Cardiac muscle cell (in vitro differentiated cells and primary cell): ENCODE data around the gene QRSL1. TPM values are rescaled to one million over a fixed set of nuclear protein-coding genes. Genes with fewer than 3 reads are reported as not detected.

Source experiments
- DNase-seq, 2 donors: peaks; one replicate each; pipeline versions ENCODE4 v3.0.0 to v3.0.0-alpha.2; 2010 to 2017; ENCODE audit warnings: low read depth in 1 of 2, low spot score in 1 of 2
- H3K27ac ChIP-seq: fragments of 200-600 bp; sonication (generic); 2 replicates; pipeline ENCODE4 v1.5.1; 2016
- H3K27me3 ChIP-seq: fragments of 200-600 bp; sonication (generic); 2 replicates; pipeline ENCODE4 v1.6.0; 2016; ENCODE audit warnings: control low read depth
- H3K36me3 ChIP-seq: fragments of 200-600 bp; sonication (generic); 2 replicates; pipeline ENCODE4 v1.5.1; 2016; ENCODE audit warnings: control low read depth
- H3K4me1 ChIP-seq: fragments of 200-600 bp; sonication (generic); 2 replicates; pipeline ENCODE4 v1.8.1; 2017; ENCODE audit warnings: low read depth, mild to moderate bottlenecking, mixed run types
- H3K4me3 ChIP-seq: fragments of 200-600 bp; sonication (generic); 2 replicates; pipeline ENCODE4 v1.5.1; 2016; ENCODE audit warnings: mild to moderate bottlenecking
- H3K9me3 ChIP-seq: fragments of 200-600 bp; sonication (generic); 2 replicates; pipeline ENCODE4 v1.5.1; 2017; ENCODE audit warnings: low read depth, mild to moderate bottlenecking, control low read depth
- polyA plus RNA-seq: library from polyadenylated mRNA; unstranded; fragments of >200 nt; fragmentation: Nextera tagmentation; extraction: Ambion mirVana; gene quantifications from 2 replicates; pipeline ENCODE4 v1.2.1, GENCODE V29; 2016
- total RNA-seq: library from RNA; depleted of rRNA; stranded (reverse); fragments of >200 nt; gene quantifications from 2 replicates; pipeline ENCODE4 v1.2.3, GENCODE V29; 2016
- TF ChIP-seq, protein P1 (sequence below): IDR thresholded peaks from 2 replicates; pipeline ENCODE4 v1.5.1; 2012; ENCODE audit warnings: low read depth, mild to moderate bottlenecking, low read length

Gene QRSL1
- total and polyA plus RNA-seq, 2 experiments from 2014 or later: 12.6 to 13.6 TPM

DNA sequence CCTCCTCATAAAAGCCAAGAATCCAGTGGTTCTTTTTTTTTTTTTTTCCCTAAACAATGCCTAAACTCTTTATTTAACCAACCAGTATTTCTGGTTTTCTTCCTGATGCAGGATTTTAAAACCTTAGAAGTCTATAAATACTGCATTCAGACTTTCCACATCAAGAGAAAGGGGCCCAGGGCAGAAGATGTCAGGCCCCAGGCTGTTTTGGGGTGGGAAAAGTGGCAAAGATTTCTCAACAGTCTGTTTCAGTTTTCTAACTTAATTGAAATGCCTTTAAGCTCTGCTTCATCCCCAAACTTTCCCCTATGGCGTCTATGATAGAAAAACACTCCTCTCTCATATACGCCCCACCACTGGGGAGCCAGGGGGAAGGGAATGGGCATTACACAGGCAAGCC is 33.1 kb downstream of the QRSL1 start:
- Histone ChIP-seq H3K27ac (no peak overlapping the region), H3K4me3 (no peak overlapping the region), H3K36me3 (peaks cover 9% of the 10 kb centered on the region), H3K9me3 (no peaks in the 10 kb centered on the region), H3K4me1 (peaks cover 11% of the 10 kb centered on the region), H3K27me3 (no peaks in the 10 kb centered on the region)
- DNase-seq: no peak
- TF ChIP-seq, protein P1, sequence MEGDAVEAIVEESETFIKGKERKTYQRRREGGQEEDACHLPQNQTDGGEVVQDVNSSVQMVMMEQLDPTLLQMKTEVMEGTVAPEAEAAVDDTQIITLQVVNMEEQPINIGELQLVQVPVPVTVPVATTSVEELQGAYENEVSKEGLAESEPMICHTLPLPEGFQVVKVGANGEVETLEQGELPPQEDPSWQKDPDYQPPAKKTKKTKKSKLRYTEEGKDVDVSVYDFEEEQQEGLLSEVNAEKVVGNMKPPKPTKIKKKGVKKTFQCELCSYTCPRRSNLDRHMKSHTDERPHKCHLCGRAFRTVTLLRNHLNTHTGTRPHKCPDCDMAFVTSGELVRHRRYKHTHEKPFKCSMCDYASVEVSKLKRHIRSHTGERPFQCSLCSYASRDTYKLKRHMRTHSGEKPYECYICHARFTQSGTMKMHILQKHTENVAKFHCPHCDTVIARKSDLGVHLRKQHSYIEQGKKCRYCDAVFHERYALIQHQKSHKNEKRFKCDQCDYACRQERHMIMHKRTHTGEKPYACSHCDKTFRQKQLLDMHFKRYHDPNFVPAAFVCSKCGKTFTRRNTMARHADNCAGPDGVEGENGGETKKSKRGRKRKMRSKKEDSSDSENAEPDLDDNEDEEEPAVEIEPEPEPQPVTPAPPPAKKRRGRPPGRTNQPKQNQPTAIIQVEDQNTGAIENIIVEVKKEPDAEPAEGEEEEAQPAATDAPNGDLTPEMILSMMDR: no peak

- Histone ChIP-seq H3K4me1 (peaks cover 11% of the 10 kb centered on the region), H3K27me3 (no peaks in the 10 kb centered on the region), H3K9me3 (no peaks in the 10 kb centered on the region), H3K27ac (no peak overlapping the region), H3K36me3 (peaks cover 6% of the 10 kb centered on the region), H3K4me3 (no peak overlapping the region)
- no peak for DNase-seq
- TF ChIP-seq, protein P1: no peak
Observed at GRCh38 chr6:106666282-106667021, 37.1 kb downstream of the QRSL1 start.

DNA sequence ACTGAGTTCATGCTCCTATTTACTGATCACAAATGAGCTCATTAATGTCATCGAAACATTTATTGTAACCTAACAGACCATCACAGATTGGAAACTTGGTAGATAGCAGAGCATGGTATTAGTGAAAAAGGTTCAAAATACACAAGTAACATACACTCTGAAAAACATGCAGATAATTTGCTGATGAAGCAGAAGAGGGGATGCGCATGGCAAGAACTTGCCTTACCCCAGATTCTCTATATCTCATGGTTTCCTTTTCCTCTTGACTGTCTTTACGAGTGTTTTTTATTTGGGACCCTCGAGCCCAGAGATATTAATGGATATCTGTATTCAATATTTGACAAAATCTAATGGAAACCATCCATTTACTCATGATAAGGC is 37.6 kb downstream of the QRSL1 start:
- no peak overlapping the region for H3K27ac ChIP-seq

GRCh38 chr6:106670236-106670635 is 40.9 kb downstream of the QRSL1 start:
- Histone ChIP-seq H3K27me3 (no peaks in the 10 kb centered on the region), H3K27ac (no peak overlapping the region), H3K36me3 (peaks cover 4% of the 10 kb centered on the region), H3K4me1 (no peaks in the 10 kb centered on the region), H3K4me3 (no peak overlapping the region), H3K9me3 (no peaks in the 10 kb centered on the region)
- no peak for DNase-seq
- TF ChIP-seq, protein P1: no peak

More for the DNA sequence above, 37.6 kb downstream of the QRSL1 start:
- no peaks in the 10 kb centered on the region for H3K9me3 ChIP-seq
- peaks cover 6% of the 10 kb centered on the region for H3K36me3 ChIP-seq
- TF ChIP-seq, protein P1: no peak
- no peaks in the 10 kb centered on the region for H3K27me3 ChIP-seq
- no peak overlapping the region for H3K4me3 ChIP-seq
- DNase-seq: no peak
- H3K4me1 ChIP-seq: peaks cover 11% of the 10 kb centered on the region

GRCh38 chr6:106671651-106672050 is 42.3 kb downstream of the QRSL1 start:
- TF ChIP-seq, protein P1: no peak
- H3K9me3 ChIP-seq: no peaks in the 10 kb centered on the region
- no peak overlapping the region for H3K27ac ChIP-seq
- H3K4me1 ChIP-seq: no peaks in the 10 kb centered on the region
- no peaks in the 10 kb centered on the region for H3K27me3 ChIP-seq
- H3K36me3 ChIP-seq: no peaks in the 10 kb centered on the region
- no peak for DNase-seq
- H3K4me3 ChIP-seq: no peak overlapping the region
